Heart left ventricle (tissue), 16 donors: ENCODE measurements around the gene NABP1. TPM values are rescaled to one million over a fixed set of nuclear protein-coding genes. Genes with fewer than 3 reads are reported as not detected.

Experiments used
- ATAC-seq, 4 donors: fragments of 200-7000 bp; cut with Tn5 transposase; one replicate each; pipeline ENCODE4 v1.9.1; 2020 to 2022; ENCODE audit warnings: moderate library complexity in 4 of 4, mild to moderate bottlenecking in 3 of 4, moderate number of reproducible peaks in 1 of 4
- DNase-seq, 5 donors: peaks; one replicate each; pipeline ENCODE4 v3.0.0-alpha.2; 2020
- H3K27ac ChIP-seq, 12 donors: fragments of 200-600 bp; sonication (generic) in 4 of 12; one replicate each; pipeline versions ENCODE4 v1.5.0 to v1.8.0; 2016 to 2022; ENCODE audit warnings: mild to moderate bottlenecking in 2 of 12
- H3K27me3 ChIP-seq, 9 donors: fragments of 200-600 bp; sonication (generic) in 2 of 9; one replicate each; pipeline versions ENCODE4 v1.5.1 to v1.8.0; 2016 to 2022; ENCODE audit warnings: mild to moderate bottlenecking in 3 of 9
- H3K36me3 ChIP-seq, 9 donors: fragments of 200-600 bp; sonication (generic) in 2 of 9; one replicate each; pipeline versions ENCODE4 v1.5.0 to v1.8.0; 2018 to 2022; ENCODE audit warnings: mild to moderate bottlenecking in 2 of 9
- H3K4me1 ChIP-seq, 12 donors: fragments of 200-600 bp; sonication (generic) in 4 of 12; one replicate each; pipeline versions ENCODE4 v1.5.0 to v1.8.0; 2016 to 2022; ENCODE audit warnings: mild to moderate bottlenecking in 3 of 12
- H3K4me3 ChIP-seq, 12 donors: fragments of 200-600 bp; sonication (generic) in 4 of 12; one replicate each; pipeline versions ENCODE4 v1.5.0 to v1.8.0; 2017 to 2022; ENCODE audit warnings: mild to moderate bottlenecking in 9 of 12, moderate library complexity in 4 of 12
- H3K9me3 ChIP-seq, 12 donors: fragments of 200-600 bp; sonication (generic) in 4 of 12; one replicate each; pipeline versions ENCODE4 v1.5.0 to v1.8.0; 2016 to 2022; ENCODE audit warnings: mild to moderate bottlenecking in 1 of 12
- POLR2A ChIP-seq, 2 donors: fragments of 450-650 bp; IDR thresholded peaks; one replicate each; pipeline ENCODE4 v1.6.1; 2017; ENCODE audit warnings: antibody characterized with exemption in 2 of 2, mild to moderate bottlenecking in 2 of 2, moderate library complexity in 2 of 2
- WGBS, 4 donors: extraction: QIAGEN DNeasy Blood & Tissue Kit in 2 of 4; methylation state at CpG; one replicate each; pipeline versions ENCODE4 v1.1.5 to v1.1.7; 2013 to 2018; 5-methylcytosine and 5-hydroxymethylcytosine counted together
- intact Hi-C, 10 donors: fragments of 100-400 bp; cut with DNase I; formaldehyde crosslinking; loops; one replicate each; pipeline versions ENCODE4 v1.11.1 to v1.14.2; 2022
- polyA plus RNA-seq, 2 donors: library from polyadenylated mRNA; stranded (reverse); fragments of 200-250 nt; gene quantifications; one replicate each; pipeline ENCODE4 v1.2.3, GENCODE V29; 2013
- total RNA-seq, 9 donors: library from RNA; depleted of rRNA in 2 of 9; stranded (reverse); fragments of >200 nt in 2 of 9; fragmentation: NEBNext Ultra II Directional in 3 of 9; extraction: Animal tissue kit (Norgen Biotek cat#: 25700) in 3 of 9; gene quantifications; one replicate each; pipeline versions ENCODE4 v1.1.0 to v1.2.4, GENCODE V29; 2016 to 2023
- TF ChIP-seq, protein P1 (sequence below), 12 donors: fragments of 200-600 bp; sonication (generic) in 4 of 12; IDR thresholded peaks; one replicate each; pipeline versions ENCODE4 v1.5.0 to v1.8.0; 2018 to 2022; ENCODE audit warnings: antibody characterized with exemption in 12 of 12, mild to moderate bottlenecking in 5 of 12
- donor health status: ischemic (EF 13 %, LVEDD 7.1; RV severe dilation, severe dysfunction).
- donor health status: healthy with polysubstance abuse.
- donor health status: DM: no; HTN: yes; CAD: no.
- donor health status: DM: no; HTN: no; CAD: no.
- donor health status: ischemic (EF 25% LVEDD 6.9; RV normal size, moderate dysfunction).
- donor health status: ischemic (EF 25% LVEDD 5.7; RV mildly dilated, moderate dysfunction).
- donor health status: healthy.
- donor health status: DM: yes; HTN: yes; CAD: no.
- donor health status: ischemic (EF 35%, LVEDD 5.7; RV mildly dilated, moderate dysfunction).
- donor health status: nonischemic (EF 11% LVEDD 7.7; RV severe dilation, severe dysfunction).
- donor health status: DM: yes; HTN: yes; CAD: no.
- donor health status: PGD.
- donor health status: ischemic (EF 29% LVEDD 5.4; RV normal size, mild dysfunction).
- donor health status: nonischemic (EF 23%, LVEDD 6.1; RV moderate dilation, normal function).

NABP1 gene
- total and polyA plus RNA-seq, 11 donors: 1.5 to 36.3 (median 3.3) TPM

DNA sequence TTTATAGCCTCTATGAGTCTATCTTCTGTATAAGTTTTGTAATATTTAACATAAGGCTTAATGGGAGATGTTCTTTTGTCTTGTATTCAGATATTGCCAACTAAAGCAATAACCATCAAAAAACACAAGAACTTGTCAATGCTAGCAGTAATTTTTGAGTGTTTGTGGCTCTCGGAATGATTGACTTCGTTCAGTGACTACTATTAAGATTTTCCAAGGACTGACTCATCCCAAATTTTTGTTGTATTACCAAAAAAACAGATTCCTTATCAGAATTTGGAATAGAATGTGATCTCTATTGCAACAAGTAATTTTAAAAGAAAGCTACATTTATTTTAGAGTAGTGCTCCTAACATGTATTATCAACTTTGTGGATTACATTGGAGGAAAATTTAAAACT lies 8.1 kb downstream of the NABP1 start:
- ATAC-seq: no peak
- Histone ChIP-seq H3K27me3 (no peaks in the 10 kb centered on the region), H3K4me1 (peaks cover 0 to 49% (median under 1%) of the 10 kb centered on the region in 12 donors), H3K27ac (no peak overlapping the region), H3K9me3 (no peaks in the 10 kb centered on the region), H3K4me3 (no peak overlapping the region), H3K36me3 (peaks cover 0 to 79% (median 27%) of the 10 kb centered on the region in 9 donors)
- no peak for TF ChIP-seq POLR2A (IDR thresholded peaks at IDR 0.05)
- TF ChIP-seq, protein P1, sequence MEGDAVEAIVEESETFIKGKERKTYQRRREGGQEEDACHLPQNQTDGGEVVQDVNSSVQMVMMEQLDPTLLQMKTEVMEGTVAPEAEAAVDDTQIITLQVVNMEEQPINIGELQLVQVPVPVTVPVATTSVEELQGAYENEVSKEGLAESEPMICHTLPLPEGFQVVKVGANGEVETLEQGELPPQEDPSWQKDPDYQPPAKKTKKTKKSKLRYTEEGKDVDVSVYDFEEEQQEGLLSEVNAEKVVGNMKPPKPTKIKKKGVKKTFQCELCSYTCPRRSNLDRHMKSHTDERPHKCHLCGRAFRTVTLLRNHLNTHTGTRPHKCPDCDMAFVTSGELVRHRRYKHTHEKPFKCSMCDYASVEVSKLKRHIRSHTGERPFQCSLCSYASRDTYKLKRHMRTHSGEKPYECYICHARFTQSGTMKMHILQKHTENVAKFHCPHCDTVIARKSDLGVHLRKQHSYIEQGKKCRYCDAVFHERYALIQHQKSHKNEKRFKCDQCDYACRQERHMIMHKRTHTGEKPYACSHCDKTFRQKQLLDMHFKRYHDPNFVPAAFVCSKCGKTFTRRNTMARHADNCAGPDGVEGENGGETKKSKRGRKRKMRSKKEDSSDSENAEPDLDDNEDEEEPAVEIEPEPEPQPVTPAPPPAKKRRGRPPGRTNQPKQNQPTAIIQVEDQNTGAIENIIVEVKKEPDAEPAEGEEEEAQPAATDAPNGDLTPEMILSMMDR (IDR thresholded peaks at IDR 0.05): no peak
- intact Hi-C loops: loop anchor here in 3 of 10 donors (5.0 to 10.0 kb wide), 3 partner anchors 119 to 521 kb away; no protein-coding TSS in a partner anchor
- DNase-seq: no peak
- WGBS, 4 donors: 58 to 91% (median 87%) methylated on average over 2 of the region's 2 CpGs

DNA sequence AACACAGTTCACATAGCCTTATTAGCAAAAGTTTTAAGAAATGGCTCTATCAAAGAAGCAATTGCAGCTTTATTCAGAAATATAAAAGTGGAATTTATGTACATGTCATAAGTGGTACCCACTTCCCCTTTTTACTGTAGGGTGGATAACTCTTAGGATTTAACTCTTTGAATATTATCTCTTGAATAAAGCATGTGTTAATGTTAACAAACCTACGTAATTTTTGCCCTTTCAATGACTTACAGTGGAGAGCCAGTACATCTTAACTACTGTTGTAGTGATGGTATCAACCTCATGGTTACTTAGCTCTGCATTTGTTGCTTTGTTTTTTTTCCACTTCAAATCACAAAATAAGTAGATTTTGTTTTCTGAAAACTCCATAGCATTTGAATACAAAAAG lies 8.8 kb downstream of the NABP1 start:
- no peak for ATAC-seq
- TF ChIP-seq, protein P1 (IDR thresholded peaks at IDR 0.05): no peak
- no peak for TF ChIP-seq POLR2A (IDR thresholded peaks at IDR 0.05)
- H3K9me3 ChIP-seq: no peaks in the 10 kb centered on the region
- no peak overlapping the region for H3K27ac ChIP-seq
- H3K27me3 ChIP-seq: peaks cover 0 to 3% (median 0%) of the 10 kb centered on the region in 9 donors
- H3K4me3 ChIP-seq: no peak overlapping the region
- intact Hi-C loops: loop anchor here in 3 of 10 donors (5.0 to 10.0 kb wide), 3 partner anchors 119 to 522 kb away; no protein-coding TSS in a partner anchor
- peaks cover 0 to 47% (median 2%) of the 10 kb centered on the region in 12 donors for H3K4me1 ChIP-seq
- H3K36me3 ChIP-seq: peaks cover 0 to 77% (median 27%) of the 10 kb centered on the region in 9 donors
- no peak for DNase-seq
- 78 to 87% (median 81%) methylated on average over 1 of the region's 1 CpG for WGBS, 4 donors

DNA sequence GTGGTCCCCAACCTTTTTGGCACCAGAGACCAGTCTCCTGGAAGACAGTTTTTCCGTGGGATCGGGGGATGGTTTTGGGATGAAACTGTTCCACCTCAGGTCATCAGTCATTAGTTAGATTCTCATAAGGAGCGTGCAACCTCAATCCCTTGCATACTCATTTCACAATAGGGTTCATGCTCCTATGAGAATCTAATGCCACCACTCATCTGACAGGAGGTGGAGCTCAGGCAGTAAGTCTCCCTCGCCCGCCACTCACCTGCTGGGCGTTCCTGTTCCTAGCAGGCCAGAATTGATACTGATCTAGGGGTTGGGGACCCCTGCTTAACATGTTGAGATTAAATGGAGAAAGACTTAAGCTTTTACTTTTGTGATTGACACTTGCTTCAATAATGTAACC lies 9.9 kb downstream of the NABP1 start:
- intact Hi-C loops: loop anchor here in 4 of 10 donors (2.0 to 10.0 kb wide), 4 partner anchors 121 to 523 kb away; no protein-coding TSS in a partner anchor
- Histone ChIP-seq H3K4me3 (no peak overlapping the region), H3K9me3 (no peaks in the 10 kb centered on the region), H3K27ac (no peak overlapping the region), H3K27me3 (peaks cover 0 to 6% (median 0%) of the 10 kb centered on the region in 9 donors), H3K36me3 (peaks cover 0 to 65% (median 27%) of the 10 kb centered on the region in 9 donors), H3K4me1 (peaks cover 0 to 35% (median 2%) of the 10 kb centered on the region in 12 donors)
- 91 to 95% (median 94%) methylated on average over 6 of the region's 6 CpGs for WGBS, 4 donors
- no peak for DNase-seq
- no peak for ATAC-seq
- no peak for TF ChIP-seq POLR2A (IDR thresholded peaks at IDR 0.05)
- TF ChIP-seq, protein P1 (IDR thresholded peaks at IDR 0.05): no peak

DNA sequence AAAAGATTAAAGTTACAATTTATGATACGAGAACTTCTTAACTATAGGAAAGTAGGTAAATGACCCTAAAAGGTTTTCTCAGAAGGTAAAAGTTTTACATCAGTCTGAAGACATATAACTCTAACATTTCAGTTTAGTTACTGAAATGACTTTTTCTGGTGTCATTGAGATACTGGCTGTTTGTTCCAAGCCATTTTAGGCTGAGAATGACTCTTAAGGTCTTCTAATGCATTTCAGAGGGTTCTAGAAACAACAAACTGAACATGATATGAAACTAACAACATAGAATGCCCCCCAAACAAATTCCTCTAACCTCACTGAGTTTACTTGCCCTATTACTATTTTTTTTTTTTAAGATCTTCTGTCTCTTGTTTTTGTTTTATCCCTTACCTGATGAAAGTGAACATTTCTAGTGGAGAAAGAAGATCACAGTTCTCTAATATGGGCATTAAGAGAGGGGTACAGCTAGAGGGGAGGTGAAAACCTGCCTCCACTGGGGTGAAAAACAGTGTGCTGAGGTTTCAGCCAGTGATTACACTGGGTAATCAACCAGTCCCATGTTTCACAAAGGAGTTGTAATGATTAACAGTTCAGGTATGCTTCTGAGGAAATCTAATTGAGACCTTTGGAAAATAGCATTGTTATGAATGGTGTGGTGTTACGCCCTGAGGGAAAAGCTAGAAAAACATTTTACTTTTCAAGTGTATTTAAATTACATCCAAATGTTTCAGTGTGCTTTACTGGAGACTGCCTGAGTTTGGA lies 11.2 kb downstream of the NABP1 start:
- WGBS, 4 donors: 87 to 99% (median 95%) methylated on average over 2 of the region's 2 CpGs
- Histone ChIP-seq H3K9me3 (no peaks in the 10 kb centered on the region), H3K27ac (no peak overlapping the region), H3K4me1 (peaks cover 0 to 23% (median 2%) of the 10 kb centered on the region in 12 donors), H3K4me3 (no peak overlapping the region), H3K36me3 (peaks cover 0 to 53% (median 21%) of the 10 kb centered on the region in 9 donors), H3K27me3 (peaks cover 0 to 6% (median 0%) of the 10 kb centered on the region in 9 donors)
- TF ChIP-seq, protein P1 (IDR thresholded peaks at IDR 0.05): no peak
- TF ChIP-seq POLR2A (IDR thresholded peaks at IDR 0.05): no peak
- no peak for DNase-seq
- ATAC-seq: no peak
- intact Hi-C loops: loop anchor here in 4 of 10 donors (2.0 to 10.0 kb wide), 4 partner anchors 122 to 524 kb away; no protein-coding TSS in a partner anchor
